ENCODE data around the gene PCARE.

PCARE gene

DNA sequence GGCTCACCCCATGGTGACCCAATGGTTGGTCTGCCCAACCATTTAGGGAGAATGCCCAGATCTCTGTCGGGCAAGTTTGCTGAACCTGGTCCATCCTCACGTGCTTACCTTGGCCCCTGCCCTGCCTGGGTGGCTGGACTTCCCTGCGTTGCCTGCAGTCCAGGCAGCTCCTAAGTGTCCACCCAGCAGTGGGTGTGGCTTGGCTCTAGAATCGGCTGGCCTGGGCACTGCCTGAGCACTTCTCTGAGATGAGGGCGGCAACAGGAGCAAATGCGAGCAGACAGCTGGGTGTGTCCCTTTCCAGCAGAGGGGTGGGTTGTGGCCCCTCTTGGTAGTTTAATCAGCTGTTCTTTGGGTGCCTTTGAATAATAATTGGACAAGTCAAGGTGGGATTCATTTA is 11.3 kb downstream of the PCARE start:
- Histone ChIP-seq H3K27ac (ENCODE audit: low read depth, low read length, severe bottlenecking) (no peak overlapping the region), H3K4me1 (ENCODE audit: control insufficient read depth, insufficient read depth, low read length, poor library complexity, severe bottlenecking) (no peaks in the 10 kb centered on the region), H3K9me3 (ENCODE audit: control insufficient read depth, low read length) (no peaks in the 10 kb centered on the region), H3K4me3 (ENCODE audit: extremely low read depth, insufficient read depth, low read length, poor library complexity, severe bottlenecking) (no peak overlapping the region), H3K36me3 (ENCODE audit: control insufficient read depth, insufficient read depth, low read length) (no peaks in the 10 kb centered on the region)
- WGBS, 2 experiments (ENCODE audit: insufficient coverage in 2 of 2): 82 to 98% methylated on average over 4 to 6 of the region's 6 CpGs

DNA sequence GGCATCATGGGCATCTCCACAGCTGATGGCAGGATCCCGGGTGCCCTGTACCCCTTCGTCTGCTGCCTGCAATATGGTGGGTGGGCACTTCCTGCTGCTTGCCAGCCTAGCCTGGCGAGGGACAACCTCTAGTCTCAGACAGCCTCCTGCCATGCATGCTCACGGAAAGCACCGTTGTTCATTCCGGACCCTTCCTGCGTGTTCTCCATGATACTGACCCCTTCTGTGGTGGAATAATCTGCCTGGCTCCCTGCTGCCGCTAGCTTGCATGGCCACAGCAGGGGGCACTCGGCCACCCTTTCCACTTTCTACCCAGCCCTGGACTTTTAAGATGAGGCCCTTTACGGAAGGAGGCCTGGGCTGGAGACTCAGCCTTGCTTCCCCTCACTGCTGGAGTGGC is 12.0 kb downstream of the PCARE start:
- Histone ChIP-seq H3K27ac (ENCODE audit: low read depth, low read length, severe bottlenecking) (no peak overlapping the region), H3K9me3 (ENCODE audit: control insufficient read depth, low read length) (no peaks in the 10 kb centered on the region), H3K4me1 (ENCODE audit: control insufficient read depth, insufficient read depth, low read length, poor library complexity, severe bottlenecking) (no peaks in the 10 kb centered on the region), H3K4me3 (ENCODE audit: extremely low read depth, insufficient read depth, low read length, poor library complexity, severe bottlenecking) (no peak overlapping the region), H3K36me3 (ENCODE audit: control insufficient read depth, insufficient read depth, low read length) (no peaks in the 10 kb centered on the region)
- WGBS, 2 experiments (ENCODE audit: insufficient coverage in 2 of 2): 93% methylated on average over 10 of the region's 10 CpGs

DNA sequence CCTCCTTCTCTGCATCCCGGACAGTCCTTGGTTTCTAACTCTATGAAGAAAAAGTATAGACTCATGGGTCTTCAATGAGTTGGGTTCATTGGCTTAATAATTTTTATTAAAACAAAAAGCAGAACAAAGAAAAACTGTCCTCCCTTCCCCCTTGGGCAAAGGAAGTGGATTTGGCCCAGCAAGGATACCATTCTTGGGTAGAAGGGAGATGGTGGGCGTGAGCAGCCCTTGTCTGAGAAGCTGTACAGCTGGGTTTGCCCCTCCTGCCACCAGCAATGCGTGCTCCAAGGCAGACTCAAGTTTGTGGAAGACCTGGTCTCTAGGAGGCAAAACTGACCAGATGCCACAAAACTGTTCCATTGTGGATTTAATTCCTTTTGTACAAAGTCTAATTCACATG is 12.7 kb downstream of the PCARE start:
- Histone ChIP-seq H3K4me1 (ENCODE audit: control insufficient read depth, insufficient read depth, low read length, poor library complexity, severe bottlenecking) (no peaks in the 10 kb centered on the region), H3K9me3 (ENCODE audit: control insufficient read depth, low read length) (no peaks in the 10 kb centered on the region), H3K27ac (ENCODE audit: low read depth, low read length, severe bottlenecking) (no peak overlapping the region), H3K4me3 (ENCODE audit: extremely low read depth, insufficient read depth, low read length, poor library complexity, severe bottlenecking) (no peak overlapping the region), H3K36me3 (ENCODE audit: control insufficient read depth, insufficient read depth, low read length) (no peaks in the 10 kb centered on the region)
- WGBS, 2 experiments (ENCODE audit: insufficient coverage in 2 of 2): 100% methylated on average over 1 to 2 of the region's 3 CpGs

DNA sequence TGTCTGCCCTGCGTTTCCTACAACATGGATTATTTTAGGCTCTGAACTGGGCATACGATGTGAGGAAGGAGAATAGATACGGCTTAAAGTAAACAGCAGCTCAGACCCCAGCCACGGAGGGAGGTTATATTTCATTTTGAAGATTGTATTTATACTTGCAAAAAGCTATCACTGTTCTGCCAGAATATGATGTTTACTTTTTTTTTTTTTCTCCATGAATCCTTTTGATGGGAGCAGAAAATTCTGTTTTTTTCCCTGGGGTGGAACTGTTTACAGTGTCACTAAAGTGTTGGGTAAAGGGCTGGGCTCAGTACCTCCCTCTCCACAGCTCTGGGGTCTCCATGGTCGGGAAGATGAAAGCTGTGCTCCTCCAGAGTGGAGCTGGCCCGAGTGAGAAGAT is 13.1 kb downstream of the PCARE start:
- Histone ChIP-seq H3K9me3 (ENCODE audit: control insufficient read depth, low read length) (no peaks in the 10 kb centered on the region), H3K36me3 (ENCODE audit: control insufficient read depth, insufficient read depth, low read length) (no peaks in the 10 kb centered on the region), H3K4me3 (ENCODE audit: extremely low read depth, insufficient read depth, low read length, poor library complexity, severe bottlenecking) (no peak overlapping the region), H3K27ac (ENCODE audit: low read depth, low read length, severe bottlenecking) (no peak overlapping the region), H3K4me1 (ENCODE audit: control insufficient read depth, insufficient read depth, low read length, poor library complexity, severe bottlenecking) (no peaks in the 10 kb centered on the region)
- 80 to 100% methylated on average over 1 to 3 of the region's 6 CpGs for WGBS, 2 experiments (ENCODE audit: insufficient coverage in 2 of 2)

DNA sequence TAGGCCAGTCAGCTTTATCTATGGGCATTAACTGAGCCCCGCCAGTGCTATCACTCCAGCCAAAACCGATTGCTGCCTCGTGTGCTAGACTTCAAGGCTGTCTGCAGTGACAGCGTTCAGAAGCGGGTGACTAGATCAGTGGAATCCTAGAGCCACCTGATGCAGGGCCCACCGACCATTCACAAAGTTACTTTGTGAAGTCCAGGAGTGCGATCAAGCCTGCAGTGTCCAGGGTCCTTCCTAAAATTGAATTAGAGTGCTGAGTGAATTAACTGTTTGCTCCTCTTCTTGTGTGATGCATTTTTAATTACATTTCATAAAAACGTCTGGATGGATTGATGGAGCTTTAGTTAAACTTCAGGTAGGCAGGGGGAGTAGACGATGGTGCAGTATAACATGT is 13.9 kb downstream of the PCARE start:
- Histone ChIP-seq H3K4me3 (ENCODE audit: extremely low read depth, insufficient read depth, low read length, poor library complexity, severe bottlenecking) (no peak overlapping the region), H3K9me3 (ENCODE audit: control insufficient read depth, low read length) (no peaks in the 10 kb centered on the region), H3K27ac (ENCODE audit: low read depth, low read length, severe bottlenecking) (no peak overlapping the region), H3K4me1 (ENCODE audit: control insufficient read depth, insufficient read depth, low read length, poor library complexity, severe bottlenecking) (no peaks in the 10 kb centered on the region), H3K36me3 (ENCODE audit: control insufficient read depth, insufficient read depth, low read length) (no peaks in the 10 kb centered on the region)
- 79 to 82% methylated on average over 6 to 7 of the region's 9 CpGs for WGBS, 2 experiments (ENCODE audit: insufficient coverage in 2 of 2)

DNA sequence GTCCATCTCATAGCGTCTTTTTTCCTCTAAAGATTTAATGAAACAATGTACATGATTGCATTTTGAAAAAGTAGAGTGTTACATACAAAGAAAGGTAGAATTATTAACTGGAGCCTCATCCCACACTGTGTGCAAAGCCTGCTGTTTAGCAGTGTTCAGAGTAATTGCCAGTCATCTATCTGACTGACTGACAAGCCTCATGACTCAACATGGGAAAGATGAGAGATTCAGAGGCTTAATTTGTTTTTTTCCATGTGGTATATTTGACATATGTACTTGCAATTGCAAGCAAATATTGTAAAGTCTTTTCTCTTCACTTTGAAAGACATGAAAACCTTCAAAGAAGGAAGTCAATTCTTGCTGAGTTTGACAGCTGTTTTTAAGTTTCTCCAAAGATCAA is 14.7 kb downstream of the PCARE start:
- 100% methylated on average over 1 of the region's 1 CpG; no CpG with 5 or more reads in 1 of the 2 experiments for WGBS, 2 experiments (ENCODE audit: insufficient coverage in 2 of 2)
- H3K4me3 ChIP-seq (ENCODE audit: extremely low read depth, insufficient read depth, low read length, poor library complexity, severe bottlenecking): no peak overlapping the region
- H3K36me3 ChIP-seq (ENCODE audit: control insufficient read depth, insufficient read depth, low read length): no peaks in the 10 kb centered on the region
- no peak overlapping the region for H3K27ac ChIP-seq (ENCODE audit: low read depth, low read length, severe bottlenecking)
- no peaks in the 10 kb centered on the region for H3K9me3 ChIP-seq (ENCODE audit: control insufficient read depth, low read length)
- no peaks in the 10 kb centered on the region for H3K4me1 ChIP-seq (ENCODE audit: control insufficient read depth, insufficient read depth, low read length, poor library complexity, severe bottlenecking)

DNA sequence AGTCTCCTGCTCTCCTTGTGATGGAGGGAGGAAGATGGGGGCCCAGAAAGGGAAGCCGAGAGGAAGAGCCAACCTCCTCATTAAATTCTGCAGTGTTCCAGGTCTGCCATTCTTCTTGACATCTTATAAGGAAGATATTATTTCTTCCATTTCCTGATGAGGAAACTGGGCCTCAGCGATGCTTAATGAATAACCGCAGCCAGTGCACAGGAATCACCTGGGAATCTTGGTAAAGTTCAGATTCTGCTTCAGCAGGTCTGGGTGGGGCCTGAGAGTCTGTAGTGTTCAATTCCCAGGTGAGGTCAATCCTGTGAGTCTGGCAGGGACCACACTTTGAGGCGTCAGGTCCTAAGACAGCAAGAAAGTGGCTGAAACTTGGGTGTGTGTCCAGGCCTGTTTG is 17.3 kb downstream of the PCARE start:
- H3K36me3 ChIP-seq (ENCODE audit: control insufficient read depth, insufficient read depth, low read length): no peaks in the 10 kb centered on the region
- no peak overlapping the region for H3K4me3 ChIP-seq (ENCODE audit: extremely low read depth, insufficient read depth, low read length, poor library complexity, severe bottlenecking)
- H3K9me3 ChIP-seq (ENCODE audit: control insufficient read depth, low read length): no peaks in the 10 kb centered on the region
- WGBS, 2 experiments (ENCODE audit: insufficient coverage in 2 of 2): 77 to 90% methylated on average over 1 of the region's 4 CpGs
- H3K4me1 ChIP-seq (ENCODE audit: control insufficient read depth, insufficient read depth, low read length, poor library complexity, severe bottlenecking): no peaks in the 10 kb centered on the region
- H3K27ac ChIP-seq (ENCODE audit: low read depth, low read length, severe bottlenecking): no peak overlapping the region

DNA sequence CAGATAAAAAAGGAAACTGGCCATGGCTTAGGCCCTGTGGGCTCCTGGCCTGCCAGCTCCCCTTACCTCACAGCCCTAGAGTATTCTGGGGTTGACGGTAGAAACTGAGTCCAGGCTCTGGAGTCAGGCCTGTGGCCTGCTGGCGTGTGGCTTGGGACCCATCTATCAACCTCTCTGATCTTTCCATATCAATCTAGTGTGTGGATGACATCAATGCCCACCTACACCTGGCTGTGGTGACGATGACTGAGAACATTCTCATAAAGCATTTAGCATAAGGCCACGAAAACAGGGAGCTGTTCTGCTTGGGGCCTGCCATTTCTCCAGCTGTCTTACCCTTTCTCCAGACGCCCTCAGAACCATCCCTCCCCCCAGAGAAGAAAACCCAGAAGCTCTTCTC is 17.9 kb downstream of the PCARE start:
- no peak overlapping the region for H3K4me3 ChIP-seq (ENCODE audit: extremely low read depth, insufficient read depth, low read length, poor library complexity, severe bottlenecking)
- H3K4me1 ChIP-seq (ENCODE audit: control insufficient read depth, insufficient read depth, low read length, poor library complexity, severe bottlenecking): no peaks in the 10 kb centered on the region
- H3K36me3 ChIP-seq (ENCODE audit: control insufficient read depth, insufficient read depth, low read length): no peaks in the 10 kb centered on the region
- peak overlapping the region; percentile 65 for H3K27ac ChIP-seq (ENCODE audit: low read depth, low read length, severe bottlenecking)
- H3K9me3 ChIP-seq (ENCODE audit: control insufficient read depth, low read length): no peaks in the 10 kb centered on the region
- WGBS, 2 experiments (ENCODE audit: insufficient coverage in 2 of 2): 93 to 100% methylated on average over 2 to 5 of the region's 5 CpGs

DNA sequence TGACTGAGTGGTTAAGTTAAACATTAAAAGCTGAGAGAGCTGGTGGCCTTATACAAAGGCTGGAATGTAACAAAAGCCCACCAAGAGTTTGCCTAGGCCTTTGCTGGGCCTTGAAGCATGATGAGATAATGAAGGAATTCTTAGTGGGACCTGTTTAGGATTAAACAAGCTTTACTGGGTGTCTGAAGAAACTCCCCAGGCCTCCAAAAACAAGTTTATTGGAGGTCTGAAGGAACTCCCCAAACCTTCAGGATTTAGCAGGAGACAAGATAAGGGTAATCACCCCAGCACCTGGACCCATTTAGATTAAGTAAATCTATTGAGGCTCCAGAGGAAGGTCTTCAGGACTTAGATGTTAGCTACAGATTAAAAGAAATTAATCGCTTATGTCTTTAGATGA is 18.7 kb downstream of the PCARE start:
- Histone ChIP-seq H3K4me3 (ENCODE audit: extremely low read depth, insufficient read depth, low read length, poor library complexity, severe bottlenecking) (no peak overlapping the region), H3K36me3 (ENCODE audit: control insufficient read depth, insufficient read depth, low read length) (no peaks in the 10 kb centered on the region), H3K9me3 (ENCODE audit: control insufficient read depth, low read length) (no peaks in the 10 kb centered on the region), H3K4me1 (ENCODE audit: control insufficient read depth, insufficient read depth, low read length, poor library complexity, severe bottlenecking) (no peaks in the 10 kb centered on the region), H3K27ac (ENCODE audit: low read depth, low read length, severe bottlenecking) (peak overlapping the region; percentile 71)
- whole genome bisulfite sequencing, 2 experiments (ENCODE audit: insufficient coverage in 2 of 2): no CpG with 5 or more reads among the region's 1 CpG

DNA sequence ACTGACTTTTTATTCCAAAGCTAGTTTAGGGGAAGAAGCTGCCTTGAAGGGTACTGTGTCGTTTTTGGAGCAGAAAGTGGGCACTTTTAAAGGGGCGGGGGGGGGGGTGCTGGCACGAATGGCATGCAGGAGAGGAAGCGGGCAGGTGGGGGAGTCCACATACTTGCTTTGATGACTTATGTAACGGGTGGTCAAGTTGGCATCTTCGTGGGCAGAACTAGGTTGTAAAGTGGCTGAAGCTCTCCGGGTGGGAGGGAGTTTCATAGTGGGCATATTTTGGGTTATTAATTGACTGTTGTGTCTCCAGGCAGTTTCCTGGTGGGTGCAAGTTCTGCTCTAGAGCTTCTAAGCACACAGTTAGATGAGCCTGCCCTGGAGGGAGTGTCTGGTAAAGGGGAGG is 19.9 kb downstream of the PCARE start:
- Histone ChIP-seq H3K36me3 (ENCODE audit: control insufficient read depth, insufficient read depth, low read length) (no peaks in the 10 kb centered on the region), H3K27ac (ENCODE audit: low read depth, low read length, severe bottlenecking) (no peak overlapping the region), H3K4me3 (ENCODE audit: extremely low read depth, insufficient read depth, low read length, poor library complexity, severe bottlenecking) (no peak overlapping the region)

DNA sequence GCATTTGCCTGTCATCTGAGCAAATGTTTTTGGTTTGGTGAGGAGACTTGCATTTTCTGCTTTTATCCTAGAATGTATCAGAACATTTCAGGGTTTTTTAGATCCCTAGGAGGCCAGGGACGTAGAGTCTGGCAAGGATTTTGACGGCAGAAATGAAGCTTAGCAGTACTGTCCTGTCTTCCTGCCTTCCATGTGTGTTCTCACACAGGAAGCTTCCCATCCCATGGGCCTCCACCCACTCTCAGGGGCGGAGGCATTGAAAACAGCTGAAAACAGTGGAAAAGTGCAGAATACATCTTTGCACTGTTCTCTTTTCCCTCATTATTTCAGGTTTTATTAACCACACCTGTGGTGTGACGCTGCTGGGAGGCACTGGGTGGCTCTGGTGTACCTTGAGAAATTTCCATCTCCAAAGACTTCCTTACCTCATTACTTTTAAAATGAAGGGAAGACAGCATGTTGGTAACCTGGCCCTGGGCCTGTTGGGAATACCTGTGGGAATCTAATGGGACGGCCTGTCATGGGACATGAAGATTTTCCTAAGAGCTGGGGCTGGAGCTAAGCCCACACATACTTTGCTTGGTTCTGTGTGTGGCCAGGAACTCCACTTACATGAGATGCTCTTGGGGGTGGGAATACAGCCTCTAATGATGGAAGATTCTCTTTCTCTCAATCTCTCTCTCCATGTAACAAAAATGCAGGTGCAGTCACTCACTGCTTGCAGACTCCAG is 20.5 kb downstream of the PCARE start:
- 39 to 57% methylated on average over 4 of the region's 5 CpGs for WGBS, 2 experiments (ENCODE audit: insufficient coverage in 2 of 2)
- H3K4me1 ChIP-seq (ENCODE audit: control insufficient read depth, insufficient read depth, low read length, poor library complexity, severe bottlenecking): no peaks in the 10 kb centered on the region
- no peaks in the 10 kb centered on the region for H3K9me3 ChIP-seq (ENCODE audit: control insufficient read depth, low read length)
- H3K4me3 ChIP-seq (ENCODE audit: extremely low read depth, insufficient read depth, low read length, poor library complexity, severe bottlenecking): no peak overlapping the region
- H3K36me3 ChIP-seq (ENCODE audit: control insufficient read depth, insufficient read depth, low read length): no peaks in the 10 kb centered on the region
- H3K27ac ChIP-seq (ENCODE audit: low read depth, low read length, severe bottlenecking): no peak overlapping the region

More for the DNA sequence above, 19.9 kb downstream of the PCARE start:
- Histone ChIP-seq H3K4me1 (ENCODE audit: control insufficient read depth, insufficient read depth, low read length, poor library complexity, severe bottlenecking) (no peaks in the 10 kb centered on the region), H3K9me3 (ENCODE audit: control insufficient read depth, low read length) (no peaks in the 10 kb centered on the region)
- 60 to 92% methylated on average over 1 to 4 of the region's 7 CpGs for WGBS, 2 experiments (ENCODE audit: insufficient coverage in 2 of 2)
